ENCODE data around the gene FAM107A. TPM values are rescaled to one million over a fixed set of nuclear protein-coding genes. Genes with fewer than 3 reads are reported as not detected.

The FAM107A gene
- total and polyA plus RNA-seq, 8 donors: 4.7 to 55.4 (median 19.9) TPM

GRCh38 chr3:58584690-58585004 is 7.5 kb upstream of the FAM107A start:
- Histone ChIP-seq H3K27ac (peak overlapping the region in 4 of 5 donors; percentile 71 to 88 (median 78)), H3K4me1 (peaks cover 11 to 30% (median 16%) of the 10 kb centered on the region in 4 donors), H3K4me3 (peak overlapping the region; percentile 45 to 61 (median 48)), H3K27me3 (peaks cover 0 to 32% (median 14%) of the 10 kb centered on the region in 3 donors), H3K36me3 (no peaks in the 10 kb centered on the region), H3K9me3 (no peaks in the 10 kb centered on the region)
- intact Hi-C loops (cut with DNase I; ENCODE audit: low total_unique reads): no loop called here
- no peak for DNase-seq
- 24 to 45% (median 38%) methylated on average over 10 of the region's 10 CpGs for WGBS, 5 donors
- TF ChIP-seq POLR2A (IDR thresholded peaks at IDR 0.05): no peak
- no peak for TF ChIP-seq EP300 (IDR thresholded peaks at IDR 0.05)
- TF ChIP-seq POLR2AphosphoS5 (IDR thresholded peaks at IDR 0.05): no peak
- no peak for TF ChIP-seq CTCF (IDR thresholded peaks at IDR 0.05)

- Histone ChIP-seq H3K9me3 (no peaks in the 10 kb centered on the region), H3K27ac (no peak overlapping the region), H3K27me3 (peaks cover 0 to 17% (median 7%) of the 10 kb centered on the region in 3 donors), H3K4me3 (no peak overlapping the region), H3K36me3 (no peaks in the 10 kb centered on the region), H3K4me1 (peaks cover 11 to 39% (median 16%) of the 10 kb centered on the region in 4 donors)
- intact Hi-C loops (cut with DNase I; ENCODE audit: low total_unique reads): no loop called here
- TF ChIP-seq EP300 (IDR thresholded peaks at IDR 0.05): no peak
- TF ChIP-seq POLR2A (IDR thresholded peaks at IDR 0.05): no peak
- no peak for TF ChIP-seq POLR2AphosphoS5 (IDR thresholded peaks at IDR 0.05)
- TF ChIP-seq CTCF (IDR thresholded peaks at IDR 0.05): no peak
- DNase-seq: peak in 1 of 2 donors; percentile 48
- WGBS, 5 donors: 46 to 64% (median 50%) methylated on average over 11 of the region's 11 CpGs
Measured at GRCh38 chr3:58581328-58582091, 4.3 kb upstream of the FAM107A start.

- intact Hi-C loops (cut with DNase I; ENCODE audit: low total_unique reads): no loop called here
- no peak for DNase-seq
- H3K9me3 ChIP-seq: no peaks in the 10 kb centered on the region
- no peaks in the 10 kb centered on the region for H3K36me3 ChIP-seq
- TF ChIP-seq EP300 (IDR thresholded peaks at IDR 0.05): no peak
- TF ChIP-seq POLR2AphosphoS5 (IDR thresholded peaks at IDR 0.05): no peak
- TF ChIP-seq CTCF (IDR thresholded peaks at IDR 0.05): no peak
- no peak for TF ChIP-seq POLR2A (IDR thresholded peaks at IDR 0.05)
- H3K27me3 ChIP-seq: peaks cover 0 to 10% (median under 1%) of the 10 kb centered on the region in 3 donors
- 65 to 77% (median 71%) methylated on average over 4 of the region's 4 CpGs for WGBS, 5 donors
- no peak overlapping the region for H3K27ac ChIP-seq
- H3K4me3 ChIP-seq: no peak overlapping the region
- H3K4me1 ChIP-seq: peaks cover 4 to 36% (median 12%) of the 10 kb centered on the region in 4 donors
Measured at GRCh38 chr3:58580826-58581327, 3.7 kb upstream of the FAM107A start.

GRCh38 chr3:58578873-58579272 is 1.7 kb upstream of the FAM107A start:
- DNase-seq: no peak
- no peak overlapping the region for H3K4me3 ChIP-seq
- H3K36me3 ChIP-seq: no peaks in the 10 kb centered on the region
- intact Hi-C loops (cut with DNase I; ENCODE audit: low total_unique reads): no loop called here
- peaks cover 5 to 27% (median 15%) of the 10 kb centered on the region in 4 donors for H3K4me1 ChIP-seq
- H3K27ac ChIP-seq: peak overlapping the region in 1 of 5 donors; percentile 75
- no peaks in the 10 kb centered on the region for H3K9me3 ChIP-seq
- TF ChIP-seq EP300 (IDR thresholded peaks at IDR 0.05) (no peak), CTCF (IDR thresholded peaks at IDR 0.05) (no peak), POLR2A (IDR thresholded peaks at IDR 0.05) (no peak), POLR2AphosphoS5 (IDR thresholded peaks at IDR 0.05) (no peak)
- no peaks in the 10 kb centered on the region for H3K27me3 ChIP-seq
- WGBS, 5 donors: 91 to 98% (median 96%) methylated on average over 5 of the region's 5 CpGs

All from stomach (tissue), 9 donors.